GOT3 (cell line): ENCODE data around the gene TMED5.

Source experiments
- DNase-seq: peaks from one replicate; lab custom pipeline; 2025; ENCODE audit warnings: mixed read lengths; lab: John Stamatoyannopoulos, UW

The TMED5 gene

GRCh38 chr1:93123201-93123783 lies 56.9 kb downstream of the TMED5 start:
- no peak for DNase-seq

- DNase-seq, result no peak
Measured at GRCh38 chr1:93120614-93121013, 59.6 kb downstream of the TMED5 start.

GRCh38 chr1:93114391-93114790 lies 65.8 kb downstream of the TMED5 start:
- DNase-seq, result no peak

- DNase-seq, result no peak
Measured at GRCh38 chr1:93113127-93113526, 67.1 kb downstream of the TMED5 start.

- no peak for DNase-seq
Measured at GRCh38 chr1:93111561-93111960, 68.7 kb downstream of the TMED5 start.

GRCh38 chr1:93111065-93111464 lies 69.1 kb downstream of the TMED5 start:
- DNase-seq, result no peak

GRCh38 chr1:93109578-93109977 lies 70.6 kb downstream of the TMED5 start:
- DNase-seq, result no peak

- no peak for DNase-seq
Measured at GRCh38 chr1:93108335-93108734, 71.9 kb downstream of the TMED5 start.

GRCh38 chr1:93107395-93107794 lies 72.8 kb downstream of the TMED5 start:
- no peak for DNase-seq

- DNase-seq, result no peak
Measured at GRCh38 chr1:93106226-93106625, 74.0 kb downstream of the TMED5 start.

GRCh38 chr1:93102142-93102541 lies 78.1 kb downstream of the TMED5 start:
- no peak for DNase-seq
